T-cell (primary cell): ENCODE results near the gene NINL. TPM values are rescaled to one million over a fixed set of nuclear protein-coding genes. Genes with fewer than 3 reads are reported as not detected.

Source experiments
- ATAC-seq, 4 experiments: fragments of 200-7000 bp in 3 of 4; fragments of 150-1000 bp in 1 of 4; cut with Tn5 transposase; replicated peaks in 1 of 4; 1 replicate in 3 of 4; 2 replicates in 1 of 4; pipeline ENCODE4 v1.10.0; 2021; ENCODE audit warnings: moderate library complexity in 3 of 4, mild to moderate bottlenecking in 2 of 4, moderate number of reproducible peaks in 1 of 4
- CTCF ChIA-PET, 2 donors: fragments of 300-600 bp; sonication (Branson Sonifier 250); formaldehyde crosslinking; loops; one replicate each; lab custom pipeline; 2022; ENCODE audit warnings: antibody characterized with exemption in 2 of 2; lab: Charles Lee
- POLR2A ChIA-PET, 2 donors: fragments of 300-600 bp; sonication (Branson Sonifier 250); formaldehyde crosslinking; loops; one replicate each; lab custom pipeline; 2022; ENCODE audit warnings: antibody characterized with exemption in 2 of 2; lab: Charles Lee
- DNase-seq, 35 experiments: peaks; one replicate each; pipeline versions ENCODE4 v3.0.0 to v3.0.0-alpha.2; 2013 to 2023
- H3K27ac ChIP-seq: one replicate; pipeline ENCODE4 v1.5.1; 2013; ENCODE audit warnings: low read length
- H3K27me3 ChIP-seq, 2 experiments: replicated peaks in 1 of 2; 1 replicate in 1 of 2; 2 replicates in 1 of 2; pipeline versions ENCODE4 v1.6.1 to v1.7.0; 2013; ENCODE audit warnings: low read length in 1 of 2, mixed read lengths in 1 of 2; ENCODE audit not compliant: control insufficient read depth in 2 of 2, insufficient read depth in 2 of 2; ENCODE audit errors: extremely low read depth in 1 of 2
- H3K36me3 ChIP-seq, 2 donors: 1 replicate in 1 of 2; 2 replicates in 1 of 2; pipeline versions ENCODE4 v1.6.1 to v1.7.0; 2013; ENCODE audit warnings: low read length in 1 of 2; ENCODE audit not compliant: control insufficient read depth in 2 of 2, insufficient read depth in 1 of 2; ENCODE audit errors: extremely low read depth in 1 of 2
- H3K4me1 ChIP-seq, 2 experiments: 1 replicate in 1 of 2; 2 replicates in 1 of 2; pipeline versions ENCODE4 v1.6.1 to v1.7.0; 2013; ENCODE audit warnings: low read length in 2 of 2, mixed read lengths in 1 of 2; ENCODE audit not compliant: insufficient read depth in 2 of 2, control insufficient read depth in 1 of 2; ENCODE audit errors: extremely low read depth in 1 of 2
- H3K4me3 ChIP-seq, 2 donors: 1 replicate in 1 of 2; 2 replicates in 1 of 2; pipeline versions ENCODE4 v1.5.1 to v1.7.0; 2013; ENCODE audit warnings: mild to moderate bottlenecking in 2 of 2, low read length in 1 of 2, moderate library complexity in 1 of 2; ENCODE audit not compliant: control insufficient read depth in 1 of 2; ENCODE audit errors: extremely low read depth in 1 of 2
- H3K9me3 ChIP-seq: 2 replicates; pipeline ENCODE4 v1.7.0; 2013
- H3K27ac Mint-ChIP-seq, 2 donors: one replicate each; pipeline ENCODE4 v1.8.0; 2020 to 2021; ENCODE audit warnings: mild to moderate bottlenecking in 2 of 2, mixed read lengths in 2 of 2
- H3K27me3 Mint-ChIP-seq, 2 donors: one replicate each; pipeline ENCODE4 v1.8.0; 2021 to 2022; ENCODE audit warnings: mixed read lengths in 2 of 2
- H3K36me3 Mint-ChIP-seq: one replicate; pipeline ENCODE4 v1.8.0; 2021; ENCODE audit warnings: mixed read lengths
- H3K4me1 Mint-ChIP-seq, 3 donors: one replicate each; pipeline ENCODE4 v1.8.0; 2020 to 2022; ENCODE audit warnings: mixed read lengths in 3 of 3, mild to moderate bottlenecking in 1 of 3
- H3K4me3 Mint-ChIP-seq, 3 donors: one replicate each; pipeline ENCODE4 v1.8.0; 2020 to 2022; ENCODE audit warnings: mild to moderate bottlenecking in 3 of 3, mixed read lengths in 3 of 3, moderate library complexity in 3 of 3
- H3K9me3 Mint-ChIP-seq, 3 donors: one replicate each; pipeline ENCODE4 v1.8.0; 2020 to 2022; ENCODE audit warnings: mixed read lengths in 3 of 3
- WGBS: methylation state at CpG from one replicate; pipeline ENCODE4 v1.1.5; 2013; ENCODE audit warnings: missing lambda C conversion rate; ENCODE audit not compliant: insufficient coverage; 5-methylcytosine and 5-hydroxymethylcytosine counted together
- total RNA-seq, 35 experiments: library from RNA in 6 of 35; stranded (reverse) in 6 of 35; fragments of 120-200 nt in 1 of 35; gene quantifications; one replicate each; pipeline versions ENCODE4 v1.2.1 to v1.2.4 and lab custom pipeline; 2013 to 2026

NINL gene
- total RNA-seq, 5 donors from 2014 or later (not counting 1 experiment from before 2014, with no cell fraction given) = 1.3 to 4.8 (median 2.7) TPM

GRCh38 chr20:25539742-25540672, 45.3 kb downstream of the NINL start:
- ATAC-seq = no peak
- Mint-ChIP-seq H3K9me3 (no peaks in the 10 kb centered on the region), H3K36me3 (no peaks in the 10 kb centered on the region), H3K4me3 (no peak overlapping the region), H3K27me3 (no peaks in the 10 kb centered on the region), H3K4me1 (peaks cover 0 to 12% (median 2%) of the 10 kb centered on the region in 3 donors), H3K27ac (no peak overlapping the region)
- no peak overlapping the region for H3K4me3 ChIP-seq
- H3K9me3 ChIP-seq = no peaks in the 10 kb centered on the region
- H3K4me1 ChIP-seq = no peaks in the 10 kb centered on the region
- CTCF ChIA-PET = no interaction called here
- H3K27me3 ChIP-seq = no peaks in the 10 kb centered on the region
- H3K36me3 ChIP-seq = no peaks in the 10 kb centered on the region
- WGBS = 83% methylated on average over 16 of the region's 19 CpGs
- POLR2A ChIA-PET = no interaction called here
- no peak overlapping the region for H3K27ac ChIP-seq
- no peak for DNase-seq

DNA sequence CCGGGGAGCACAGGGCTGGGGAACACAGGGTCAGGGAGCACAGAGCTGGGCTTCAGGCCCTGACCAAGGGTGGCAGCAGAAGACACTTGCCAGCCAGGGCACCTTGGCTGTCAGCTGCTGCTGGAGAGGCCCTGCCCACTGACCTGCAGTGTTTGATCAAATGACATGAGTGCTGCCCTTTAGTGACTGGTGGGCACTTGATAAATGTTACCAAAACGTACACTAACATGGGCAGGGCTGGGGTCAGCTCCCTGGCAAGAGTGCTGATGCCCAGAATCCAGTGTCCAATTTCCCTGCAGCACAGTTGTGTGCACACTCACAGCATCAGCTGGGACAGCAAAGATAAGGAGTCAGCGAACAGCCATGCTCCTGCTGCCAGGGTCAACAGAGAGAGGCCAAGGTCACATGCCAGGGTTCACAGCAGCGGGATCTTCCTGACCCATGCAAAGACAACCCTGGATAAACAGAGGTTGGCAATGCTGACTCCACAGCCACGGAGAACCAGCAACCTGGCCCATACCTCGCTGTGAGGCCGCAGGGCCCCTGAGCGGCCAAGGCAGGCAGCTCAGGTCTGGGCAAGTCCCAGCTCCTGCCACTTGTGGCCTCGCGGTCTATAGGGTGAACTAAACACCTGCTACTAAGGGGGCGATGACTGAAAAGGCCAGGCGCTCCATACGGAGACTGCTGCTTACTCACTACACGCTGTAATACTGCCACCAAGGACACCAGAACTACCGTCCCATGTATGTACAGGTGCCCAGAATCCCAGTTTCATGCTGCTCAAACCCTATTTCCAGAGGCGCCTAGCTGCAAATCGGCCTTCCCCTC, 46.3 kb downstream of the NINL start:
- ChIA-PET POLR2A (interaction anchor here in 1 of 2 donors (0.5 kb wide), 1 partner anchor 39 kb away, joined by 6 read pairs; no protein-coding TSS in a partner anchor), CTCF (no interaction called here)
- Histone ChIP-seq H3K36me3 (no peaks in the 10 kb centered on the region), H3K27me3 (no peaks in the 10 kb centered on the region), H3K4me1 (no peaks in the 10 kb centered on the region), H3K4me3 (no peak overlapping the region), H3K9me3 (no peaks in the 10 kb centered on the region), H3K27ac (no peak overlapping the region)
- DNase-seq = no peak
- Mint-ChIP-seq H3K36me3 (no peaks in the 10 kb centered on the region), H3K27ac (no peak overlapping the region), H3K4me1 (peaks cover 0 to 12% (median 2%) of the 10 kb centered on the region in 3 donors), H3K9me3 (no peaks in the 10 kb centered on the region), H3K4me3 (no peak overlapping the region), H3K27me3 (no peaks in the 10 kb centered on the region)
- WGBS = 89% methylated on average over 17 of the region's 17 CpGs
- no peak for ATAC-seq

DNA sequence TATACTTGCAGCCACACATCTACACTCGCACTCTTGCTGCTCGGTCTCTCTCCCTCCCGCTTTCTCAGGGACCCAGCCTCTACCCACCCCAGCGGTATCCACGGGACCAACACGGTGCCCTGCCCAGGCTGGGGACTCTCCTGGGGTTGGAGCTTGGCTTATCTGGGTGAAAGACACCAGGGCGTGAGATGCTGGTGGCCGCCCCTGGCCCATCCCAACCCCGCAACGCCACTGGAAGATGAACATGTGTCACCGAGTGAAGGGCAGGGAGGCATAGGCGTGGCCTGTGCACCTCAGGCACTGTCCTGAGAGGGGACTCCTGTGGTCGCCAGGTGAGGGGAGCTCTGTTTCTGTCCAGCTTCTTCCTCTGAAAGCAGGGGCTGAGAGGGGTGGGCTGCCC, 47.4 kb downstream of the NINL start:
- no peaks in the 10 kb centered on the region for H3K9me3 ChIP-seq
- ATAC-seq (no peak), DNase-seq (no peak)
- H3K27ac Mint-ChIP-seq = no peak overlapping the region
- no peak overlapping the region for H3K27ac ChIP-seq
- no peaks in the 10 kb centered on the region for H3K36me3 Mint-ChIP-seq
- peaks cover 0 to 4% of the 10 kb centered on the region in 2 experiments for H3K4me1 ChIP-seq
- no peak overlapping the region for H3K4me3 Mint-ChIP-seq
- no peaks in the 10 kb centered on the region for H3K36me3 ChIP-seq
- CTCF ChIA-PET = interaction anchor here in 1 of 2 donors (0.5 kb wide), 2 partner anchors 11 to 436 kb away, joined by 3 to 8 read pairs; no protein-coding TSS in a partner anchor
- H3K27me3 Mint-ChIP-seq = no peaks in the 10 kb centered on the region
- no peaks in the 10 kb centered on the region for H3K27me3 ChIP-seq
- POLR2A ChIA-PET = no interaction called here
- H3K4me1 Mint-ChIP-seq = peaks cover 0 to 18% (median 2%) of the 10 kb centered on the region in 3 donors
- no peak overlapping the region for H3K4me3 ChIP-seq
- 92% methylated on average over 9 of the region's 13 CpGs for WGBS
- no peaks in the 10 kb centered on the region for H3K9me3 Mint-ChIP-seq

DNA sequence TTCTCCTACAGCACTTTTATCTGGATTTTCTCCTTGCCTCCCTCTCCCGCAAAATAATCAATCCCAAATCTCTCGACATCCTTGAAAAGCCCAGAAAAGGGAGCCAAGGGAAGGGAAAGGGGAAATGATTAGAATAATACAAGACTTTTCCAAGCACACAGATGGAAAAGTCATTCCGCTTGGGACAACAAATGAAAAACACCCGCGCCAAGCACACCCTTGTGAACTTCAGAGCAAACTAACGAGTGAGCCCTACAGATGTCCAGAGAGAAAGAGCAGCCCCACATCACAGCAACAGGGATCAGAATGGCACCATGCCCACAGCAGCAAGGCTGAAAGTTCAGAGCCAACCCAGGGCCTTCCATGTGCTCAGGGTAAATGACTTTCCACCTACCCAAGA, 49.6 kb downstream of the NINL start:
- Histone ChIP-seq H3K9me3 (no peaks in the 10 kb centered on the region), H3K36me3 (no peaks in the 10 kb centered on the region), H3K4me3 (no peak overlapping the region), H3K4me1 (peaks cover 0 to 4% of the 10 kb centered on the region in 2 experiments), H3K27ac (no peak overlapping the region), H3K27me3 (peaks cover 0 to 5% of the 10 kb centered on the region in 2 experiments)
- Mint-ChIP-seq H3K4me3 (no peak overlapping the region), H3K27ac (no peak overlapping the region), H3K27me3 (no peaks in the 10 kb centered on the region), H3K36me3 (no peaks in the 10 kb centered on the region), H3K9me3 (peaks cover 0 to 4% (median 3%) of the 10 kb centered on the region in 3 donors), H3K4me1 (peaks cover 0 to 6% (median 0%) of the 10 kb centered on the region in 3 donors)
- ATAC-seq = no peak
- DNase-seq = no peak
- ChIA-PET POLR2A (no interaction called here), CTCF (no interaction called here)
- WGBS = 92% methylated on average over 4 of the region's 6 CpGs

DNA sequence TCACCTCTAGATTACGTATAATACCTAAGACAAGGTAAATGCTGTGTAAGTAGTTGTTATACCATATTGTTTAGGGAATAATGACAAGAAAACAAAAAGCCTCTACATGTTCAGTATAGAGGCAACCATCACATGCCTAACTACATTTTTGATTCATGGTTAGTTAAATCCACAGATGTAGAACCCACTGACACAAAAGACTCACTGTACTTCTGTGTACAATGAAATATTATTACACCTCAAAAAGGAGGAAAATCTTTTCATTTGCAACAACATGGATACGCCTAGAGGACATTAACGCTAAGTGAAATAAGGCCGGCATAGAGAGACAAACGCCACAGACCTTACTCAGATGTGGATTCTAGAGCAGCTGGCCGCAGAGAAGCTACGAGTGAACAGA, 50.5 kb downstream of the NINL start:
- DNase-seq = no peak
- Mint-ChIP-seq H3K27me3 (no peaks in the 10 kb centered on the region), H3K4me3 (no peak overlapping the region), H3K27ac (no peak overlapping the region), H3K4me1 (peaks cover 0 to 6% (median 0%) of the 10 kb centered on the region in 3 donors), H3K9me3 (peaks cover 0 to 12% (median 9%) of the 10 kb centered on the region in 3 donors), H3K36me3 (no peaks in the 10 kb centered on the region)
- ChIA-PET CTCF (no interaction called here), POLR2A (no interaction called here)
- Histone ChIP-seq H3K27ac (no peak overlapping the region), H3K27me3 (peaks cover 0 to 5% of the 10 kb centered on the region in 2 experiments), H3K9me3 (no peaks in the 10 kb centered on the region), H3K4me3 (no peak overlapping the region), H3K36me3 (no peaks in the 10 kb centered on the region), H3K4me1 (peaks cover 0 to 4% of the 10 kb centered on the region in 2 experiments)
- no peak for ATAC-seq
- no CpG with 5 or more reads among the region's 7 CpGs for WGBS
